ENCODE results near the gene ADAMTS12.
"Not testable (repeated sequence)": the region's sequence is repeated elsewhere in the genome, so short reads cannot be mapped to it uniquely, and the experiment has no call there.

Gene ADAMTS12

GRCh38 chr5:33877449-33877848 is 14.3 kb downstream of the ADAMTS12 start:
- peaks cover 6% of the 10 kb centered on the region for H3K36me3 ChIP-seq (ENCODE audit: control insufficient read depth, insufficient read depth, low read length)
- 0 out of 2 replicates have a peak, but pooled peaks cover 3% of the 10 kb centered on the region for H3K4me1 ChIP-seq (ENCODE audit: control insufficient read depth, insufficient read depth, low read length)
- H3K9ac ChIP-seq (ENCODE audit: low read depth, low read length): no peak overlapping the region
- no peak overlapping the region for H3K4me3 ChIP-seq (ENCODE audit: low read depth, low read length)
- H3K27ac ChIP-seq (ENCODE audit: low read depth, low read length): no peak overlapping the region
- H3K27me3 ChIP-seq (ENCODE audit: control insufficient read depth, insufficient read depth, low read length): no peaks in the 10 kb centered on the region
- H3K9me3 ChIP-seq (ENCODE audit: control insufficient read depth, insufficient read depth, low read length): 0 out of 2 replicates have a peak, but pooled peaks cover 6% of the 10 kb centered on the region

GRCh38 chr5:33867241-33867640 is 24.5 kb downstream of the ADAMTS12 start:
- Histone ChIP-seq H3K9ac (ENCODE audit: low read depth, low read length) (no peak overlapping the region), H3K27ac (ENCODE audit: low read depth, low read length) (no peak overlapping the region), H3K36me3 (ENCODE audit: control insufficient read depth, insufficient read depth, low read length) (no peaks in the 10 kb centered on the region), H3K4me3 (ENCODE audit: low read depth, low read length) (no peak overlapping the region), H3K9me3 (ENCODE audit: control insufficient read depth, insufficient read depth, low read length) (peaks cover 15% of the 10 kb centered on the region), H3K27me3 (ENCODE audit: control insufficient read depth, insufficient read depth, low read length) (no peaks in the 10 kb centered on the region), H3K4me1 (ENCODE audit: control insufficient read depth, insufficient read depth, low read length) (0 out of 2 replicates have a peak, but pooled peaks cover 3% of the 10 kb centered on the region)

- not testable (repeated sequence) for H3K27ac ChIP-seq (ENCODE audit: low read depth, low read length); H3K4me3 ChIP-seq (ENCODE audit: low read depth, low read length)
- peaks cover 25% of the 10 kb centered on the region for H3K4me1 ChIP-seq (ENCODE audit: control insufficient read depth, insufficient read depth, low read length)
Measured at GRCh38 chr5:33859177-33859576, 32.6 kb downstream of the ADAMTS12 start.

GRCh38 chr5:33857037-33857436 is 34.8 kb downstream of the ADAMTS12 start:
- Histone ChIP-seq H3K27me3 (ENCODE audit: control insufficient read depth, insufficient read depth, low read length) (no peaks in the 10 kb centered on the region), H3K27ac (ENCODE audit: low read depth, low read length) (no peak overlapping the region), H3K4me1 (ENCODE audit: control insufficient read depth, insufficient read depth, low read length) (peaks cover 27% of the 10 kb centered on the region), H3K9me3 (ENCODE audit: control insufficient read depth, insufficient read depth, low read length) (no peaks in the 10 kb centered on the region), H3K9ac (ENCODE audit: low read depth, low read length) (no peak overlapping the region), H3K4me3 (ENCODE audit: low read depth, low read length) (no peak overlapping the region), H3K36me3 (ENCODE audit: control insufficient read depth, insufficient read depth, low read length) (no peaks in the 10 kb centered on the region)

More at GRCh38 chr5:33859177-33859576, 32.6 kb downstream of the ADAMTS12 start:
- H3K27me3 ChIP-seq (ENCODE audit: control insufficient read depth, insufficient read depth, low read length); H3K9me3 ChIP-seq (ENCODE audit: control insufficient read depth, insufficient read depth, low read length); H3K9ac ChIP-seq (ENCODE audit: low read depth, low read length); H3K36me3 ChIP-seq (ENCODE audit: control insufficient read depth, insufficient read depth, low read length): not testable (repeated sequence)

GRCh38 chr5:33855396-33855795 is 36.4 kb downstream of the ADAMTS12 start:
- Histone ChIP-seq H3K9ac (ENCODE audit: low read depth, low read length) (no peak overlapping the region), H3K27ac (ENCODE audit: low read depth, low read length) (peak overlapping the region; percentile 5), H3K27me3 (ENCODE audit: control insufficient read depth, insufficient read depth, low read length) (no peaks in the 10 kb centered on the region)

GRCh38 chr5:33854733-33855151 is 37.0 kb downstream of the ADAMTS12 start:
- Histone ChIP-seq H3K4me3 (ENCODE audit: low read depth, low read length) (no peak overlapping the region), H3K9ac (ENCODE audit: low read depth, low read length) (no peak overlapping the region), H3K36me3 (ENCODE audit: control insufficient read depth, insufficient read depth, low read length) (no peaks in the 10 kb centered on the region), H3K27ac (ENCODE audit: low read depth, low read length) (peak overlapping the region; percentile 5), H3K4me1 (ENCODE audit: control insufficient read depth, insufficient read depth, low read length) (peaks cover 35% of the 10 kb centered on the region), H3K9me3 (ENCODE audit: control insufficient read depth, insufficient read depth, low read length) (no peaks in the 10 kb centered on the region), H3K27me3 (ENCODE audit: control insufficient read depth, insufficient read depth, low read length) (no peaks in the 10 kb centered on the region)

More at GRCh38 chr5:33855396-33855795, 36.4 kb downstream of the ADAMTS12 start:
- no peaks in the 10 kb centered on the region for H3K36me3 ChIP-seq (ENCODE audit: control insufficient read depth, insufficient read depth, low read length)
- peaks cover 28% of the 10 kb centered on the region for H3K4me1 ChIP-seq (ENCODE audit: control insufficient read depth, insufficient read depth, low read length)
- no peak overlapping the region for H3K4me3 ChIP-seq (ENCODE audit: low read depth, low read length)
- no peaks in the 10 kb centered on the region for H3K9me3 ChIP-seq (ENCODE audit: control insufficient read depth, insufficient read depth, low read length)

- H3K4me3 ChIP-seq (ENCODE audit: low read depth, low read length): no peak overlapping the region
- H3K27me3 ChIP-seq (ENCODE audit: control insufficient read depth, insufficient read depth, low read length): no peaks in the 10 kb centered on the region
- H3K27ac ChIP-seq (ENCODE audit: low read depth, low read length): no peak overlapping the region
- no peaks in the 10 kb centered on the region for H3K9me3 ChIP-seq (ENCODE audit: control insufficient read depth, insufficient read depth, low read length)
- peaks cover 25% of the 10 kb centered on the region for H3K4me1 ChIP-seq (ENCODE audit: control insufficient read depth, insufficient read depth, low read length)
- H3K36me3 ChIP-seq (ENCODE audit: control insufficient read depth, insufficient read depth, low read length): no peaks in the 10 kb centered on the region
- H3K9ac ChIP-seq (ENCODE audit: low read depth, low read length): no peak overlapping the region
Measured at GRCh38 chr5:33852837-33853236, 39.0 kb downstream of the ADAMTS12 start.

GRCh38 chr5:33852319-33852718 is 39.5 kb downstream of the ADAMTS12 start:
- no peak overlapping the region for H3K4me3 ChIP-seq (ENCODE audit: low read depth, low read length)

GRCh38 chr5:33850100-33850594 is 41.6 kb downstream of the ADAMTS12 start:
- Histone ChIP-seq H3K9ac (ENCODE audit: low read depth, low read length) (no peak overlapping the region), H3K27ac (ENCODE audit: low read depth, low read length) (peak overlapping the region; percentile 44), H3K4me1 (ENCODE audit: control insufficient read depth, insufficient read depth, low read length) (peaks cover 22% of the 10 kb centered on the region), H3K36me3 (ENCODE audit: control insufficient read depth, insufficient read depth, low read length) (no peaks in the 10 kb centered on the region), H3K4me3 (ENCODE audit: low read depth, low read length) (no peak overlapping the region), H3K27me3 (ENCODE audit: control insufficient read depth, insufficient read depth, low read length) (no peaks in the 10 kb centered on the region), H3K9me3 (ENCODE audit: control insufficient read depth, insufficient read depth, low read length) (no peaks in the 10 kb centered on the region)

More at GRCh38 chr5:33852319-33852718, 39.5 kb downstream of the ADAMTS12 start:
- no peak overlapping the region for H3K9ac ChIP-seq (ENCODE audit: low read depth, low read length)
- H3K9me3 ChIP-seq (ENCODE audit: control insufficient read depth, insufficient read depth, low read length): no peaks in the 10 kb centered on the region
- H3K36me3 ChIP-seq (ENCODE audit: control insufficient read depth, insufficient read depth, low read length): no peaks in the 10 kb centered on the region
- no peak overlapping the region for H3K27ac ChIP-seq (ENCODE audit: low read depth, low read length)
- H3K27me3 ChIP-seq (ENCODE audit: control insufficient read depth, insufficient read depth, low read length): no peaks in the 10 kb centered on the region
- H3K4me1 ChIP-seq (ENCODE audit: control insufficient read depth, insufficient read depth, low read length): peaks cover 25% of the 10 kb centered on the region

GRCh38 chr5:33848554-33848953 is 43.2 kb downstream of the ADAMTS12 start:
- no peak overlapping the region for H3K9ac ChIP-seq (ENCODE audit: low read depth, low read length)
- H3K4me3 ChIP-seq (ENCODE audit: low read depth, low read length): no peak overlapping the region
- H3K9me3 ChIP-seq (ENCODE audit: control insufficient read depth, insufficient read depth, low read length): no peaks in the 10 kb centered on the region
- H3K27ac ChIP-seq (ENCODE audit: low read depth, low read length): no peak overlapping the region
- H3K4me1 ChIP-seq (ENCODE audit: control insufficient read depth, insufficient read depth, low read length): peaks cover 7% of the 10 kb centered on the region
- no peaks in the 10 kb centered on the region for H3K27me3 ChIP-seq (ENCODE audit: control insufficient read depth, insufficient read depth, low read length)
- H3K36me3 ChIP-seq (ENCODE audit: control insufficient read depth, insufficient read depth, low read length): no peaks in the 10 kb centered on the region

- H3K27ac ChIP-seq (ENCODE audit: low read depth, low read length): no peak overlapping the region
- H3K9ac ChIP-seq (ENCODE audit: low read depth, low read length): no peak overlapping the region
- no peaks in the 10 kb centered on the region for H3K27me3 ChIP-seq (ENCODE audit: control insufficient read depth, insufficient read depth, low read length)
- H3K4me1 ChIP-seq (ENCODE audit: control insufficient read depth, insufficient read depth, low read length): peaks cover 7% of the 10 kb centered on the region
- H3K4me3 ChIP-seq (ENCODE audit: low read depth, low read length): no peak overlapping the region
- no peaks in the 10 kb centered on the region for H3K9me3 ChIP-seq (ENCODE audit: control insufficient read depth, insufficient read depth, low read length)
- no peaks in the 10 kb centered on the region for H3K36me3 ChIP-seq (ENCODE audit: control insufficient read depth, insufficient read depth, low read length)
Measured at GRCh38 chr5:33846851-33847250, 44.9 kb downstream of the ADAMTS12 start.
